Measurements from ENCODE around the gene ATP4A.

- TF ChIP-seq ZNF274 (IDR thresholded peaks at IDR 0.05; ENCODE audit: low read depth, low read length) = no peak
- no peak for TF ChIP-seq YY1 (IDR thresholded peaks at IDR 0.05; ENCODE audit: insufficient read depth, insufficient read length)
Observed at GRCh38 chr19:35534803-35535480, 28.5 kb downstream of the ATP4A start.
